Aorta (tissue), 5 donors: Measurements from ENCODE around the gene SLC2A4. TPM values are rescaled to one million over a fixed set of nuclear protein-coding genes. Genes with fewer than 3 reads are reported as not detected.

Experiments used
- ATAC-seq: fragments of 200-7000 bp; cut with Tn5 transposase; one replicate; pipeline ENCODE4 v1.9.1; 2022; ENCODE audit warnings: moderate library complexity; ENCODE audit not compliant: low FRiP score
- DNase-seq, 2 donors: peaks; one replicate each; pipeline ENCODE4 v3.0.0-alpha.2; 2020
- H3K27ac ChIP-seq, 2 donors: one replicate each; pipeline ENCODE4 v1.5.1; 2013; ENCODE audit warnings: low read length in 2 of 2, mild to moderate bottlenecking in 2 of 2, moderate library complexity in 2 of 2, control low read depth in 1 of 2, inconsistent platforms in 1 of 2, low read depth in 1 of 2
- H3K27me3 ChIP-seq, 2 donors: one replicate each; pipeline ENCODE4 v1.6.1; 2013; ENCODE audit warnings: control low read depth in 1 of 2, low read length in 1 of 2, mild to moderate bottlenecking in 1 of 2, moderate library complexity in 1 of 2; ENCODE audit not compliant: insufficient read depth in 2 of 2, control insufficient read depth in 1 of 2
- H3K36me3 ChIP-seq, 2 donors: one replicate each; pipeline ENCODE4 v1.6.1; 2013; ENCODE audit warnings: control low read depth in 1 of 2, low read length in 1 of 2, mild to moderate bottlenecking in 1 of 2; ENCODE audit not compliant: insufficient read depth in 2 of 2, control insufficient read depth in 1 of 2
- H3K4me1 ChIP-seq, 2 donors: one replicate each; pipeline ENCODE4 v1.6.1; 2013; ENCODE audit warnings: low read length in 2 of 2, control low read depth in 1 of 2, mild to moderate bottlenecking in 1 of 2, moderate library complexity in 1 of 2; ENCODE audit not compliant: insufficient read depth in 2 of 2, control insufficient read depth in 1 of 2
- H3K4me3 ChIP-seq, 2 donors: one replicate each; pipeline ENCODE4 v1.5.1; 2013; ENCODE audit warnings: low read length in 2 of 2, control low read depth in 1 of 2, mild to moderate bottlenecking in 1 of 2
- H3K9me3 ChIP-seq: one replicate; pipeline ENCODE4 v1.6.1; 2013; ENCODE audit warnings: mild to moderate bottlenecking, low read length; ENCODE audit not compliant: control insufficient read depth
- WGBS, 2 donors: extraction: QIAGEN DNeasy Blood & Tissue Kit; methylation state at CpG; one replicate each; pipeline ENCODE4 v1.1.7; 2013; 5-methylcytosine and 5-hydroxymethylcytosine counted together
- intact Hi-C, 2 donors: fragments of 100-400 bp; cut with DNase I; formaldehyde crosslinking; loops; one replicate each; pipeline versions ENCODE4 v1.14.2 to v1.15.0; 2022
- polyA plus RNA-seq, 2 donors: library from polyadenylated mRNA; stranded (reverse); fragments of 200-250 nt; gene quantifications; one replicate each; pipeline ENCODE4 v1.2.3, GENCODE V29; 2013
- total RNA-seq, 2 donors: library from RNA; stranded (reverse); fragmentation: NEBNext Ultra II Directional; extraction: Animal tissue kit (Norgen Biotek cat#: 25700); gene quantifications; one replicate each; pipeline ENCODE4 v1.2.1, GENCODE V29; 2021
- donor health status: healthy with polysubstance abuse.
- donor health status: Bipolar disorder and iron deficiency.
- donor health status: DM: no; HTN: no; CAD: no.
- donor health status: DM: no; HTN: no; CAD: no.
- donor health status: DM: yes; HTN: yes; CAD: no.

Gene SLC2A4
- total and polyA plus RNA-seq, 4 donors = 0.63 to 3.9 (median 2.1) TPM

GRCh38 chr17:7260651-7261378 lies 20.7 kb upstream of the SLC2A4 start:
- Histone ChIP-seq H3K27ac (no peak overlapping the region), H3K4me3 (no peak overlapping the region), H3K27me3 (peaks cover 0 to 3% of the 10 kb centered on the region in 2 donors), H3K9me3 (no peaks in the 10 kb centered on the region), H3K36me3 (peaks cover 0 to 5% of the 10 kb centered on the region in 2 donors), H3K4me1 (no peaks in the 10 kb centered on the region)
- ATAC-seq (peak; percentile 53), DNase-seq (peak in 1 of 2 donors; percentile 65)
- intact Hi-C loops = no loop called here
- 6 to 7% methylated on average over 45 to 54 of the region's 54 CpGs for WGBS, 2 donors

DNA sequence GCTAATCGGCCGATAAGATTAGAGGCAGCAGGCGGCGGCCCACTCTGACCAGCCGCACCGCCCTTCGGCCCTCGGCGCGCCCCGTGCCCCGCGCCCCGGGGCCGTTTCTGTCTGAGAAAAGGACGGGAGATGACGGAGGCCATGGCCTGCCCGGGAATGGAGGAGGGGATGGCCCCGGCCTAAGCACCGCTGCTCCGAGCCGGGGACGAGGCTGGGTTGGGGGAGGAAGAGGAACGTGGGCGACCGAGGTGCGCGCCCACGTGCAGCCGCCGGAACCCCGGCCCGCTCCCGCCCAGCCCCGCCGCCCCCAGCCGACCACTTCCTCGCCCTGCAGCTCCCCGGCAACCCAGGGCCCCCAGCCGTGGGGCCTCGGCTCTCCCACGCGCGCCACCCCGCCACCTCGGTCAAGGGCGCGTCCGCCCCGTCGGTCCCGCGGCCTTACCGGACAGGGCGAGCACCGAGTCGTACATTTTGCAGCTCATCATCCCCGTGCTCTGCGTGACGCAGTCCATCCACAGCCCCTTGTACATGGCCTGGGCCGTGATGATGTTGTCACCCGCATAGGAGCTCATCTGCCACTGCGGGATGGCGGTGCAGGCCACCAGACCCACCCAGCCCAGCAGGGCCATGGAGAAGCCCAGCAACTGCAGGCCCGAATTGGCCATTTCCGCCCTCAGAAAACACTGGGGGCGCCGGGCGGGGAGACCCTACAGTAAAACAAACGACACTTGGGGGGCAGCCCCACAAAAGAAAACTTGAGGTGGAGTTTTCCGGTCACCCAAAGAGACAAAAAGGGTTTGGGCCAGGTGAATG lies 19.9 kb upstream of the SLC2A4 start:
- no peaks in the 10 kb centered on the region for H3K4me1 ChIP-seq
- H3K4me3 ChIP-seq = no peak overlapping the region
- intact Hi-C loops = no loop called here
- peaks cover 0 to 4% of the 10 kb centered on the region in 2 donors for H3K36me3 ChIP-seq
- 6 to 7% methylated on average over 50 to 71 of the region's 71 CpGs for WGBS, 2 donors
- no peaks in the 10 kb centered on the region for H3K9me3 ChIP-seq
- DNase-seq = no peak
- peaks cover 0 to 3% of the 10 kb centered on the region in 2 donors for H3K27me3 ChIP-seq
- ATAC-seq = peak; percentile 15
- H3K27ac ChIP-seq = no peak overlapping the region

DNA sequence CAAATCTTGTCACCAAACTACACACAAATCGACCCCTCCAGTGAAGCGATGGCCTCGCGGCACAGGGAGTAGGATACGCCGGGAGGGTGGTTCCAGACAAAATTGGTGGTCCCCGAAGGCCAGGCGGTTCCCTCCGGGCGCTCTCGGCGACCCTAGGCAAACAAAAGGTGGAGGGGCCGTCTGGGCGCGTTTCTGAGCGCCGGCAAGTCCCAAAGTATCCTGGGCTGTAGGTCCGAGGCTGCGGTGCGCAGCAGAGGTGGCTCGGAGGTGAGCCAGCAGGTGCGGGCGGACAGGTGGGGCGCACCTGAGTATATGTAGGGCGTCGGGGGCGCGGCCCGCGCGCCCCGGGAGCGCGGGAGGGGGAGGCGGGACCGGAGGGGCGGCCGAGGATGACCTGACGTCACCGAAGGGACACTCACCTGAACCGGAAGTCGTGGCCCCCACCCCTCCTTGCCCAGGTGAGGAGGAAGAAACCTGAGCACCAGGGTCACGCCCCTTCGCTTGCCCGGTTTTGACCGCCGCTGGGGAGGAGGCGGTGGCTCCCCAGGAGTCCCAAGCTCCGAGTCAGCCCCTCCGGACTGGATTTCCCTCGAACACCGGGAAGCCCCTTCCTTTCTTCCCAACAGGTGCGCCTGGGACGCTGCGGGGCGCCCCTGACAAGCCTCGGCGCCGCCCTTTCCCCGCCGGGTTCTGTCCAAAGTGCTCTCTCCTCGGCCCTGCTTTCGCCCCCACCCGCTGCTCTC lies 19.2 kb upstream of the SLC2A4 start, which contains the start of gene CLDN7:
TSS of gene CLDN7 (minus strand) at position 287 of the 743 bp plus-strand sequence. CDS start 435 bp downstream, outside the sequence.
- H3K4me1 ChIP-seq = no peaks in the 10 kb centered on the region
- 3 to 4% methylated on average over 58 to 64 of the region's 64 CpGs for WGBS, 2 donors
- no peak for DNase-seq
- peaks cover 0 to 3% of the 10 kb centered on the region in 2 donors for H3K27me3 ChIP-seq
- H3K4me3 ChIP-seq = no peak within 1 kb of the TSS
- no peak within 1 kb of the TSS for H3K27ac ChIP-seq
- H3K9me3 ChIP-seq = no peaks in the 10 kb centered on the region
- peak; percentile 9 for ATAC-seq
- peaks cover 0 to 1% of the 10 kb centered on the region in 2 donors for H3K36me3 ChIP-seq
- intact Hi-C loops = no loop called here

DNA sequence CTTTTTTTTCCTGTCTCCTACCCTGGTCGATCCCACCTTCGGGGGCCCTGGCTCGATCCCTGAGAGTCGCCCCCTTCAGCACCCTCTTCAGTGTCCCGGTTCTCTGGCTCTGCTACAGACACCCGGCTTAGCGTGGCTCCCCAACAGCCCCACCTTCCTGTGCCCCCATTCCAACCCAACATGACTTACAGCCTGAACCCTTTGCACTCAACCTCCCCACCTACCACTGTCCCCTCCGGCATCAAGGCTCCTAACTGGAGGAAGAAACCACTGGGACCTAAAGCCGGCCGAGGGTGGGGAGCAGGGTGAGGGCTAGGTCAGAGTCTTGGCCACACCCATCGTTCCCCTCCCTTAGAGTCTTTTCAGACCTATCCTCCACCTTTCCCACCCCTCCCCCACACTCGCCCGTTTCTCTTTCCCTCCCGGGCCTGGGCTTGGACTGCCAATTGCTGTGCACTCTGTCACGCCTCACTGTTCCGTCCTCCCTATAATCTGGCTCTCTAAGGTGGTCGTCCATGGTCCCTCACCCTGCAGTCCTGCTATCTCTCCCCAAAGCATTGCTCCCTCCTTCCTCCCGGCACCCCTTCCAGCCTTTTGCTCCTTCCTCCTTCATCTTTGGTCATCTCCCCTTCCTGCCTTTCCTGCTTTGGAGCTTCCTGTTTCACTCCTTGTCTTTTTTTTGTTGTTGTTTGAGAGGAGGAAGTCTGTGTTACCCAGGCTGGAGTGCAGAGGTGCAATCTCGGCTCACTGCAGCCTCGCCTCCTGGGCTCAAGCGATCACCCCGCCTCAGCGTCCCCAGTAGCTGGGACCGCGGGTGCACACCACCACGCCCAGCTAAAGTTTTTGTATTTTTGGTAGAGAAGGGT lies 18.4 kb upstream of the SLC2A4 start:
- no peak for DNase-seq
- ATAC-seq = peak; percentile 4
- Histone ChIP-seq H3K27ac (no peak overlapping the region), H3K27me3 (peaks cover 0 to 3% of the 10 kb centered on the region in 2 donors), H3K9me3 (no peaks in the 10 kb centered on the region), H3K4me3 (no peak overlapping the region), H3K4me1 (no peaks in the 10 kb centered on the region), H3K36me3 (peaks cover 0 to 1% of the 10 kb centered on the region in 2 donors)
- 7 to 10% methylated on average over 26 of the region's 26 CpGs for WGBS, 2 donors
- intact Hi-C loops = no loop called here

GRCh38 chr17:7263801-7264078 lies 17.8 kb upstream of the SLC2A4 start:
- no peak overlapping the region for H3K27ac ChIP-seq
- H3K4me1 ChIP-seq = no peaks in the 10 kb centered on the region
- ATAC-seq = no peak
- H3K4me3 ChIP-seq = no peak overlapping the region
- 54 to 55% methylated on average over 4 of the region's 4 CpGs for WGBS, 2 donors
- no peak for DNase-seq
- intact Hi-C loops = no loop called here
- H3K27me3 ChIP-seq = peaks cover 0 to 3% of the 10 kb centered on the region in 2 donors
- H3K9me3 ChIP-seq = no peaks in the 10 kb centered on the region
- peaks cover 0 to 1% of the 10 kb centered on the region in 2 donors for H3K36me3 ChIP-seq

GRCh38 chr17:7266784-7267183 lies 14.7 kb upstream of the SLC2A4 start:
- 31 to 65% methylated on average over 1 of the region's 1 CpG for WGBS, 2 donors
- no peak overlapping the region for H3K4me3 ChIP-seq
- H3K27me3 ChIP-seq = peaks cover 0 to 3% of the 10 kb centered on the region in 2 donors
- H3K9me3 ChIP-seq = no peaks in the 10 kb centered on the region
- DNase-seq (no peak), ATAC-seq (no peak)
- no peak overlapping the region for H3K27ac ChIP-seq
- intact Hi-C loops = no loop called here
- H3K36me3 ChIP-seq = no peaks in the 10 kb centered on the region
- H3K4me1 ChIP-seq = no peaks in the 10 kb centered on the region

GRCh38 chr17:7279448-7279847 lies 2.1 kb upstream of the SLC2A4 start:
- H3K4me1 ChIP-seq = no peaks in the 10 kb centered on the region
- ATAC-seq (no peak), DNase-seq (no peak)
- H3K9me3 ChIP-seq = no peaks in the 10 kb centered on the region
- no peak overlapping the region for H3K4me3 ChIP-seq
- H3K36me3 ChIP-seq = no peaks in the 10 kb centered on the region
- H3K27me3 ChIP-seq = no peaks in the 10 kb centered on the region
- 89 to 90% methylated on average over 8 of the region's 8 CpGs for WGBS, 2 donors
- no peak overlapping the region for H3K27ac ChIP-seq
- intact Hi-C loops = no loop called here
